HCT116 (cell line): ENCODE measurements around the gene GRIA2. TPM values are rescaled to one million over a fixed set of nuclear protein-coding genes. Genes with fewer than 3 reads are reported as not detected.

Source experiments
- ATAC-seq: fragments of 200-7000 bp; cut with Tn5 transposase; 2 replicates; pipeline ENCODE4 v1.9.1; 2020; ENCODE audit warnings: mild to moderate bottlenecking, moderate library complexity
- BruUV-seq: library from RNA; stranded (reverse); fragments of 400-500 nt; replicated peaks from 2 replicates; lab custom pipeline; 2021; lab: Mats Ljungman, UMichigan
- CTCF ChIA-PET: fragments of 300-600 bp; sonication (Branson Sonifier 250); formaldehyde crosslinking; loops from one replicate; lab custom pipeline; 2021; ENCODE audit warnings: antibody characterized with exemption; lab: Charles Lee
- POLR2A ChIA-PET: fragments of 300-600, 350-600 bp; sonication (Branson Sonifier 250); formaldehyde crosslinking; loops from one replicate; lab custom pipeline; 2021; ENCODE audit warnings: antibody characterized with exemption; lab: Charles Lee
- RAD21 ChIA-PET, 2 experiments: fragments of 300-600 bp; sonication (Branson Sonifier 250); formaldehyde crosslinking; loops; one replicate each; lab custom pipeline; 2023; ENCODE audit warnings: low total read pairs in 2 of 2; ENCODE audit not compliant: uncharacterized antibody in 2 of 2, unreplicated experiment in 2 of 2, low non-redundant PET in 1 of 2; lab: Charles Lee
- DNase-seq: peaks from one replicate; pipeline ENCODE4 v3.0.0-alpha.2; 2010; ENCODE audit warnings: low read depth, low spot score
- H2AFZ ChIP-seq: fragments of 200-600 bp; shearing (Covaris generic), sonication (generic); 2 replicates; pipeline ENCODE4 v1.6.1; 2017; ENCODE audit warnings: low read depth, mixed run types, mixed read lengths, antibody characterized with exemption, low read length; ENCODE audit not compliant: poor library complexity, severe bottlenecking
- H3K27ac ChIP-seq: 2 replicates; pipeline ENCODE4 v1.5.1; 2012; ENCODE audit warnings: low read depth, low read length
- H3K27me3 ChIP-seq: fragments of 200-600 bp; sonication (generic); 2 replicates; pipeline ENCODE4 v1.6.1; 2016; ENCODE audit warnings: mixed run types, low read length, mixed read lengths; ENCODE audit not compliant: insufficient read depth
- H3K36me3 ChIP-seq, 2 experiments: fragments of 200-500 bp in 1 of 2; fragments of 200-600 bp in 1 of 2; sonication (Bioruptor generic) in 1 of 2; sonication (generic) in 1 of 2; 2 replicates each; pipeline versions ENCODE4 v1.5.1 to v1.6.1; 2014 to 2016; ENCODE audit warnings: low read length in 2 of 2, inconsistent platforms in 1 of 2, mixed read lengths in 1 of 2, mixed run types in 1 of 2; ENCODE audit not compliant: insufficient read depth in 2 of 2, control insufficient read depth in 1 of 2
- H3K4me1 ChIP-seq, 2 experiments: fragments of 200-600 bp in 1 of 2; sonication (generic) in 1 of 2; 2 replicates each; pipeline versions ENCODE4 v1.5.1 to v1.6.1; 2012 to 2017; ENCODE audit warnings: low read length in 2 of 2, inconsistent platforms in 1 of 2, mild to moderate bottlenecking in 1 of 2, mixed read lengths in 1 of 2, mixed run types in 1 of 2, moderate library complexity in 1 of 2; ENCODE audit not compliant: insufficient read depth in 2 of 2, control insufficient read depth in 1 of 2
- H3K4me2 ChIP-seq: fragments of 200-600 bp; sonication (generic); 2 replicates; pipeline ENCODE4 v1.6.1; 2017; ENCODE audit warnings: mixed run types, low read length, mixed read lengths
- H3K4me3 ChIP-seq, 2 experiments: fragments of 200-600 bp in 1 of 2; sonication (generic) in 1 of 2; replicated peaks in 1 of 2; 2 replicates each; pipeline ENCODE4 v1.5.1; 2011 to 2016; ENCODE audit warnings: low read length in 2 of 2, control low read depth in 1 of 2, low read depth in 1 of 2, mild to moderate bottlenecking in 1 of 2, mixed read lengths in 1 of 2, mixed run types in 1 of 2
- H3K79me2 ChIP-seq: fragments of 200-600 bp; sonication (generic); 2 replicates; pipeline ENCODE4 v1.6.1; 2017; ENCODE audit warnings: mild to moderate bottlenecking, mixed run types, low read length, moderate library complexity, mixed read lengths; ENCODE audit not compliant: insufficient read depth
- H3K9ac ChIP-seq: fragments of 200-600 bp; sonication (generic); 2 replicates; pipeline ENCODE4 v1.6.1; 2016; ENCODE audit warnings: low read length, mixed read lengths
- H3K9me2 ChIP-seq: fragments of 200-600 bp; sonication (generic), shearing (Covaris generic); 2 replicates; pipeline ENCODE4 v1.6.1; 2017; ENCODE audit warnings: mixed run types, mild to moderate bottlenecking, moderate library complexity; ENCODE audit not compliant: insufficient read depth
- H3K9me3 ChIP-seq, 2 experiments: fragments of 200-500 bp in 1 of 2; fragments of 200-600 bp in 1 of 2; sonication (Bioruptor generic) in 1 of 2; sonication (generic) in 1 of 2; 2 replicates each; pipeline ENCODE4 v1.6.1; 2014 to 2017; ENCODE audit warnings: low read length in 2 of 2, mixed read lengths in 2 of 2, inconsistent platforms in 1 of 2, low read depth in 1 of 2, mild to moderate bottlenecking in 1 of 2, mixed run types in 1 of 2, moderate library complexity in 1 of 2; ENCODE audit not compliant: control insufficient read depth in 1 of 2, insufficient read depth in 1 of 2
- H4K20me1 ChIP-seq: fragments of 200-600 bp; sonication (generic), shearing (Covaris generic); 2 replicates; pipeline ENCODE4 v1.6.1; 2017; ENCODE audit warnings: mixed run types, mild to moderate bottlenecking, moderate library complexity; ENCODE audit not compliant: insufficient read depth
- ATF3 ChIP-seq: IDR thresholded peaks from 2 replicates; pipeline ENCODE4 v1.6.1; 2012
- ELF1 ChIP-seq: IDR thresholded peaks from 2 replicates; pipeline ENCODE4 v1.6.1; 2012; ENCODE audit warnings: low read depth, borderline replicate concordance
- EZH2 ChIP-seq: fragments of 200-600 bp; sonication (generic); IDR thresholded peaks from 2 replicates; pipeline ENCODE4 v1.6.1; 2017; ENCODE audit warnings: antibody characterized with exemption, mixed run types
- EZH2phosphoT487 ChIP-seq: fragments of 200-600 bp; IDR thresholded peaks from 2 replicates; pipeline ENCODE4 v1.6.1; 2018; ENCODE audit warnings: antibody characterized with exemption, borderline replicate concordance
- MAX ChIP-seq: IDR thresholded peaks from 2 replicates; pipeline ENCODE4 v1.6.1; 2012
- POLR2AphosphoS5 ChIP-seq: IDR thresholded peaks from 2 replicates; pipeline ENCODE4 v1.6.1; 2011; ENCODE audit warnings: mild to moderate bottlenecking, low read depth, low read length, moderate library complexity
- RAD21 ChIP-seq: IDR thresholded peaks from 2 replicates; pipeline ENCODE4 v1.6.1; 2012; ENCODE audit warnings: low read depth, mild to moderate bottlenecking
- REST ChIP-seq: IDR thresholded peaks from 2 replicates; pipeline ENCODE4 v1.6.1; 2012; ENCODE audit warnings: low read depth
- SRF ChIP-seq: IDR thresholded peaks from 2 replicates; pipeline ENCODE4 v1.6.1; 2012; ENCODE audit warnings: low read depth
- TCF7L2 ChIP-seq: IDR thresholded peaks from 2 replicates; pipeline ENCODE4 v1.7.0; 2011; ENCODE audit warnings: borderline replicate concordance, inconsistent platforms; ENCODE audit not compliant: insufficient read depth, insufficient read length; ENCODE audit errors: extremely low read depth
- intact Hi-C: fragments of 100-400 bp; cut with micrococcal nuclease; formaldehyde crosslinking; loops from 2 replicates; pipeline ENCODE4 v1.10.0; 2022
- total RNA-seq: library from RNA; stranded (reverse); gene quantifications from one replicate; pipeline ENCODE4 v1.2.1, GENCODE V29; 2021; ENCODE audit not compliant: unreplicated experiment

The GRIA2 gene
- total RNA-seq, 1 experiment from 2014 or later: not detected

- Histone ChIP-seq H3K4me1 (no peaks in the 10 kb centered on the region), H3K79me2 (no peaks in the 10 kb centered on the region), H3K9me2 (no peaks in the 10 kb centered on the region), H3K4me3 (no peak overlapping the region), H3K9me3 (no peaks in the 10 kb centered on the region), H3K9ac (no peak overlapping the region), H3K27ac (no peak overlapping the region), H2AFZ (no peak overlapping the region), H3K27me3 (no peaks in the 10 kb centered on the region), H4K20me1 (no peaks in the 10 kb centered on the region), H3K4me2 (no peak overlapping the region), H3K36me3 (no peaks in the 10 kb centered on the region)
- intact Hi-C loops: no loop called here
- no TSS peak for BruUV-seq
- ChIA-PET RAD21 (no interaction called here), POLR2A (no interaction called here), CTCF (no interaction called here)
- ATAC-seq (no peak), DNase-seq (no peak)
- TF ChIP-seq EZH2phosphoT487: no peak
- peak; percentile 30; the same call in 1 of the 2 replicates for TF ChIP-seq RAD21
- no peak for TF ChIP-seq MAX
Measured at GRCh38 chr4:157291071-157291470, 70.5 kb downstream of the GRIA2 start.

- CTCF ChIA-PET: no interaction called here
- no peaks in the 10 kb centered on the region for H3K79me2 ChIP-seq
- intact Hi-C loops: no loop called here
Measured at GRCh38 chr4:157293673-157294072, 73.1 kb downstream of the GRIA2 start.

More at GRCh38 chr4:157293673-157294072, 73.1 kb downstream of the GRIA2 start:
- H3K9me3 ChIP-seq: no peaks in the 10 kb centered on the region
- H3K27me3 ChIP-seq: no peaks in the 10 kb centered on the region
- H3K36me3 ChIP-seq: no peaks in the 10 kb centered on the region
- no peak overlapping the region for H3K4me3 ChIP-seq
- no peak overlapping the region for H3K27ac ChIP-seq
- no TSS peak for BruUV-seq
- no peak overlapping the region for H3K4me2 ChIP-seq
- H3K9ac ChIP-seq: no peak overlapping the region
- ATAC-seq (no peak), DNase-seq (no peak)
- H4K20me1 ChIP-seq: no peaks in the 10 kb centered on the region
- H3K9me2 ChIP-seq: no peaks in the 10 kb centered on the region
- no peak overlapping the region for H2AFZ ChIP-seq
- H3K4me1 ChIP-seq: no peaks in the 10 kb centered on the region
- TF ChIP-seq EZH2 (no peak), MAX (no peak), SRF (no peak), ATF3 (no peak), ELF1 (no peak), EZH2phosphoT487 (no peak), POLR2AphosphoS5 (no peak), TCF7L2 (no peak), REST (no peak)
- POLR2A ChIA-PET: no interaction called here
- RAD21 ChIA-PET: interaction anchor here in 1 of 2 experiments (0.5 kb wide), 1 partner anchor 878 kb away, joined by 3 read pairs; no protein-coding TSS in a partner anchor
